Measurements from ENCODE around the gene EPHA7. TPM values are rescaled to one million over a fixed set of nuclear protein-coding genes. Genes with fewer than 3 reads are reported as not detected.

The EPHA7 gene
- total RNA-seq, 2 experiments from 2014 or later = not detected

- Histone ChIP-seq H3K9me3 (ENCODE audit: low read length) (no peaks in the 10 kb centered on the region), H3K27ac (ENCODE audit: low read depth, low read length, poor library complexity, severe bottlenecking) (no peak overlapping the region), H4K20me1 (ENCODE audit: insufficient read depth, low read length) (no peaks in the 10 kb centered on the region), H2AFZ (ENCODE audit: low read length) (no peak overlapping the region), H3K4me2 (ENCODE audit: low read length) (no peak overlapping the region), H3K4me1 (ENCODE audit: insufficient read depth, low read length, poor library complexity, severe bottlenecking) (no peaks in the 10 kb centered on the region), H3K36me3 (ENCODE audit: insufficient read depth, low read length) (no peaks in the 10 kb centered on the region), H3K9me2 (ENCODE audit: insufficient read depth, low read length) (no peaks in the 10 kb centered on the region), H3K79me2 (ENCODE audit: insufficient read depth, low read depth, low read length) (no peaks in the 10 kb centered on the region), H3K4me3 (ENCODE audit: low read depth, low read length, poor library complexity, severe bottlenecking) (no peak overlapping the region)
- no peak for DNase-seq (ENCODE audit: low spot score)
- intact Hi-C loops (cut with micrococcal nuclease; ENCODE audit: unreplicated experiment) = no loop called here
- POLR2A ChIA-PET = interaction anchor here (0.6 kb wide), 2 partner anchors 59 to 151 kb away, joined by 4 to 5 read pairs; no protein-coding TSS in a partner anchor
- no peak for TF ChIP-seq EZH2phosphoT487 (IDR thresholded peaks at IDR 0.05; ENCODE audit: borderline replicate concordance, low read depth, low read length)
- TF ChIP-seq CTCF (conservative IDR thresholded peaks at IDR 0.05; ENCODE audit: low read length) = no peak
- no TSS peak for BruUV-seq (replicated peaks)
- CTCF ChIA-PET (ENCODE audit: unreplicated experiment) = no interaction called here
Observed at GRCh38 chr6:93319304-93319703, 100.1 kb downstream of the EPHA7 start.

GRCh38 chr6:93318121-93318520 lies 101.2 kb downstream of the EPHA7 start:
- Histone ChIP-seq H3K79me2 (ENCODE audit: insufficient read depth, low read depth, low read length) (no peaks in the 10 kb centered on the region), H3K9me3 (ENCODE audit: low read length) (no peaks in the 10 kb centered on the region), H2AFZ (ENCODE audit: low read length) (no peak overlapping the region), H3K27ac (ENCODE audit: low read depth, low read length, poor library complexity, severe bottlenecking) (no peak overlapping the region), H3K4me2 (ENCODE audit: low read length) (no peak overlapping the region), H3K36me3 (ENCODE audit: insufficient read depth, low read length) (no peaks in the 10 kb centered on the region), H4K20me1 (ENCODE audit: insufficient read depth, low read length) (no peaks in the 10 kb centered on the region), H3K4me1 (ENCODE audit: insufficient read depth, low read length, poor library complexity, severe bottlenecking) (no peaks in the 10 kb centered on the region), H3K4me3 (ENCODE audit: low read depth, low read length, poor library complexity, severe bottlenecking) (no peak overlapping the region), H3K9me2 (ENCODE audit: insufficient read depth, low read length) (no peaks in the 10 kb centered on the region)
- ChIA-PET CTCF (ENCODE audit: unreplicated experiment) (no interaction called here), POLR2A (interaction anchor here (1.3 kb wide), 1 partner anchor 12 kb away, joined by 5 read pairs; no protein-coding TSS in a partner anchor)
- intact Hi-C loops (cut with micrococcal nuclease; ENCODE audit: unreplicated experiment) = no loop called here
- BruUV-seq (replicated peaks) = no TSS peak
- no peak for DNase-seq (ENCODE audit: low spot score)
- TF ChIP-seq CTCF (conservative IDR thresholded peaks at IDR 0.05; ENCODE audit: low read length) = no peak
- TF ChIP-seq EZH2phosphoT487 (IDR thresholded peaks at IDR 0.05; ENCODE audit: borderline replicate concordance, low read depth, low read length) = no peak

- Histone ChIP-seq H3K79me2 (ENCODE audit: insufficient read depth, low read depth, low read length) (no peaks in the 10 kb centered on the region), H4K20me1 (ENCODE audit: insufficient read depth, low read length) (no peaks in the 10 kb centered on the region), H3K4me2 (ENCODE audit: low read length) (no peak overlapping the region), H2AFZ (ENCODE audit: low read length) (no peak overlapping the region), H3K27ac (ENCODE audit: low read depth, low read length, poor library complexity, severe bottlenecking) (no peak overlapping the region), H3K9me2 (ENCODE audit: insufficient read depth, low read length) (no peaks in the 10 kb centered on the region), H3K4me1 (ENCODE audit: insufficient read depth, low read length, poor library complexity, severe bottlenecking) (no peaks in the 10 kb centered on the region), H3K36me3 (ENCODE audit: insufficient read depth, low read length) (no peaks in the 10 kb centered on the region), H3K9me3 (ENCODE audit: low read length) (no peaks in the 10 kb centered on the region), H3K4me3 (ENCODE audit: low read depth, low read length, poor library complexity, severe bottlenecking) (no peak overlapping the region)
- POLR2A ChIA-PET = interaction anchor here (0.7 to 1.3 kb wide), 2 partner anchors 13 to 63 kb away, joined by 3 to 5 read pairs; no protein-coding TSS in a partner anchor
- TF ChIP-seq EZH2phosphoT487 (IDR thresholded peaks at IDR 0.05; ENCODE audit: borderline replicate concordance, low read depth, low read length) = no peak
- no peak for TF ChIP-seq CTCF (conservative IDR thresholded peaks at IDR 0.05; ENCODE audit: low read length)
- no TSS peak for BruUV-seq (replicated peaks)
- no peak for DNase-seq (ENCODE audit: low spot score)
- intact Hi-C loops (cut with micrococcal nuclease; ENCODE audit: unreplicated experiment) = no loop called here
- CTCF ChIA-PET (ENCODE audit: unreplicated experiment) = no interaction called here
Observed at GRCh38 chr6:93317592-93317991, 101.8 kb downstream of the EPHA7 start.

Data from OCI-LY7 (cell line).